GM23248 (cell line): ENCODE data around the gene CACNA1D.

ENCODE experiments used
- EZH2 ChIP-seq: fragments of 200-600 bp; sonication (generic); IDR thresholded peaks from 2 replicates; pipeline ENCODE4 v1.6.1; 2018; ENCODE audit warnings: antibody characterized with exemption, mild to moderate bottlenecking; ENCODE audit not compliant: insufficient read depth, poor library complexity, severe bottlenecking
- EZH2phosphoT487 ChIP-seq: fragments of 200-600 bp; sonication (generic); IDR thresholded peaks from 2 replicates; pipeline ENCODE4 v1.6.1; 2018; ENCODE audit warnings: antibody characterized with exemption, moderate library complexity, mild to moderate bottlenecking, low read depth; ENCODE audit not compliant: insufficient read depth

- TF ChIP-seq EZH2phosphoT487 (no peak), EZH2 (no peak)
Measured at GRCh38 chr3:53859178-53859577, 364.8 kb downstream of the CACNA1D start.
